Right lobe of liver (tissue), 4 donors: ENCODE data around the gene KLHL20.

Experiments used
- CTCF ChIP-seq, 4 donors: fragments of 200-600 bp in 3 of 4; fragments of 450-650 bp in 1 of 4; IDR thresholded peaks; one replicate each; pipeline versions ENCODE4 v1.5.1 to v1.8.0; 2016 to 2022; ENCODE audit warnings: antibody characterized with exemption in 4 of 4, mild to moderate bottlenecking in 2 of 4
- POLR2A ChIP-seq: fragments of 450-650 bp; IDR thresholded peaks from one replicate; pipeline ENCODE4 v1.6.1; 2017; ENCODE audit warnings: antibody characterized with exemption, mild to moderate bottlenecking
- donor health status: DM: no; HTN: no; CAD: no.
- donor health status: DM: no; HTN: no; CAD: no.
- donor health status: DM: no; HTN: yes; CAD: no.

GRCh38 chr1:173717238-173717637, 2.5 kb downstream of the KLHL20 start:
- TF ChIP-seq CTCF (IDR thresholded peaks at IDR 0.05): no peak
- no peak for TF ChIP-seq POLR2A
